GM19372 (cell line): Measurements from ENCODE around the gene ATP2A2.
A peak's percentile ranks its signal among the peaks of the same experiment; 100 is the strongest.

Experiments
- ATAC-seq: cut with Tn5 transposase; IDR thresholded peaks from one replicate; pipeline ENCODE4 v1.9.1; 2021; ENCODE audit warnings: mild to moderate bottlenecking, low read depth, moderate library complexity; ENCODE audit not compliant: unreplicated experiment

The ATP2A2 gene

DNA sequence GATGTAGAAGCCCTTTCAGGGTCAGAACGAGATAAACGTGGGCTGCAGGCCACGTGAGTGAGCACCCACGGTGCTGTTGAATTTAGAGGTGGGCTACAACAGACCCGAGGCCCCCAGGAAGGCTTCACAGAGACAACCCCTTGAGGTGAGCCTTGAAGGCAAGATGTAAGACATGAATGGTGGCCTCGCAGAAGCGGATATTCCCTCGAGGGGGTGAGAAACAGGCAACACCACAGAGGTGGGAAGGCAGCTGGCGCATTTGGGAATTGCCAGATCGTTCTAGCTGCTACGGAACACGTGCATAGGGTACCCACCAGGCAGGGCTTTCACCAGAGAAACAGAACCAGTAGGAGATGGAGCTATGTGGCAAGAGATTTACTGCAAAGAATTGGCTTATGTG lies 22.6 kb upstream of the ATP2A2 start:
- ATAC-seq, result no peak

DNA sequence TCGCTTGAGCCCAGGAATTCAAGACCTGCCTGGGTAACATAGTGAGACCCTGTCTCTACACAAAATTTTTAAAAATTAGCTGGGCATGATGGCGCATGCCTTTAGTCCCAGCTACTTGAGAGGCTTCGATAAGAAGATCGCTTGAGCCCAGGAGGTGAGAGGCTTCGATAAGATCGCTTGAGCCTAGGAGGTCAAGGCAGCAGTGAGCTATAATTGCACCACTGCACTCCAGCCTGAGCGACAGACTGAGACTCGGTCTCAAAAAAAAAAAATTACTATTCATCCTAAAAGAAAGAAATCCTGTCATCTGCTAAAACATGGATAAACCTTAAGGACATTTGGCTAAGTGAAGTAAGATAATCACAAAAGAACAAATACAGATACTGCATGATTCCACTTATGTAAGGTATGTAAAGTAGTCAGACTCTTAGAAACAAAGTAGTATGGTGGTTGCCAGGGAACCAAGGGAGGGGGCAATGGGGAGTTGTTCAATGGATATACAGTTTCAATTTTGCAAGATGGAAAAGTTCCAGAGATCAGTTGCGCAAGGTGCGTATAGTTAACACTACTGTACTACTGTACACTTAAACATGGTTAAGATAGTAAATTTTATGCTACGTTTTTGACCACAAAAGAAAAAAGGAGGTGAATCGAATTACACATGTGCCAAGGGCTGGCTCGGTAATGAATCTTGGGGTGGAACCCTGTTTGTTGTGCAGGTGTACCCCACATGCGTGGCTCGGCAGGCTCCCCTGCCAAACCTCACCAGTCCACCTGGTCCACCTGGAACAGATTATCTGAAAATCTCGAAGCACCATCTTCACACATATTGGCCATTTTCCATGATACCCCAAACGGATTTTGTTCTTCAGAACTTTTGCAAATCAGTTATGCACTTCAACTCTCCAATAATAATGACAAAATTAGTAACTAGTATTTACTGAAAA lies 18.3 kb upstream of the ATP2A2 start:
- no peak for ATAC-seq

DNA sequence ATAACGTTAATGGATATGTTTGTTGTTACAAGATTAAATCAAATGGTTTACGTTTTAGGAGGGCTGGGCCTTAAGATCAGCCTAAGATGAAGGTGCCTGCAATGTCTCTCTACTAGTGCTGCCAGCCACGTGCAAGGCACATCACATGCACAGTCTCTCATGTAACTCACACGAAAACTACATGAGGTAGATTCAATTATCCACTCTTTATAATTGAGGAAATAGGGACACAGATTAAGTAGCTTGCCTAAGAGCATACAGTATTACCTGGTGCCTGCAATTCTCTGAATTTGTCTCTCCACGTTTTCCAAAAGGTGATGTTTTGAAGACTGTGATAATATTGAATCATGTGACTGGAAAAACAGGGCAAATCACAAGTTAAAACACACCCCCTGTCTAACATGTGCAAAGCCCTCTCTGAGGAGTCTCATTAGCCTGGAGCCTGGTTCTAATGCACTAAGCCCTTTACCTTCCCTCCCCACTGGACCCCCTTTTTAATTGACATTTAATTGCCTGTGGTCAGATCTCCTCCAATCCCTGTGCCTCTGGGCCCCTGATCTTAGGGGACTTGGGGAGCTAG lies 14.6 kb upstream of the ATP2A2 start:
- ATAC-seq, result no peak

DNA sequence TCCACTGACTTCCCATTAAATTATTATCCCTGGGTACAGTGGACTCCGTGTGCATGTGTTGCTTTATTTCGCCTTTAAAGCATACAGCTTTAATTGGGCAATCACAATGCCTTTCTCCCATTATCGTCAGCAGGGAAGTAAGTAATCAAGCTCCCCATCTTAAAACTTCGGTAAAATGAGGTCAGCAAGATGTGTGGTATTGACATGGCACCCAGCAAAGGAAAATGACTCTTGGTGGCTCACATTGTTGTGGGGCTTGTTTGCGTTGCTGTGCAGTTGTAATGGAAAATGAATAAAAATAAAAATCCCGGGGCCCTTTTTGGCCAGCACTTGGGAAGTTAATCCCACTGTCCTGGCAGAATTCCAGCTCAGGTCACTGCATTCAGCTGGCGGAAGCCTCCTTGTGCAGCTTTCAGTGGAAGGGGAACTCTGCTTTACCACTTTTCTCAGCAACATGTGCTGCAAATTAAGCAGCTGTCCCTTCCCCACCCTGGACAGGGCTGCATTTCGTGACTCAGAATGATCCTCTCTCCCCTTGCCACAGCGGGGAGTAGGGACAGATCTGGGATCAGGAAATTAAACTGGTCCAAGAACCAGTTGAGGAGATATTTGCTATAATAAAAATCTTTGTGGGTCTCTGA lies 13.9 kb upstream of the ATP2A2 start:
- ATAC-seq, result no peak

DNA sequence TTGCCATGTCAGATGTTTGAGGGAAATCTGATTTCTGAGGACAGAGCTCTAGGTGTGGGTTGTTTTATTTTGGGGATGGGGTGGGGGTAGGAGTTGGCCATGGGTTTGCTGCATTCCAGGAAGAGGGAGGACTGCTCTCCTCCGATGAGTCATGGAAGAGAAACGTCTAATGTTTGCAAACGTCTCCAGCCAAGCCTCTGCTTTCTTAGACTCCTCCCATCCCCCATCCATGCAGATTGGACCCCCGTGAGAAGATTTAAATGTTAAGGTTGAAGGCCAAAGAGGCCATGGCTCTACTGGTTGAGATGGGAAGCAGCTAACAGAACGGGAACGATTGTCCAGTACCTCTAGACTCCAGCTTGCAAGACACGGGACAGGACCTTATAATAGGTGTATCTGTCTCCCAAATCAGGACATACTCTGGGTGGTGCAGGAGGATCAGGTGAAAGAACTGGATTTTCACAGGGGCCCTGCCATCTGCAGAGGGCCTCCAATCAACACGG lies 11.4 kb upstream of the ATP2A2 start:
- no peak for ATAC-seq

DNA sequence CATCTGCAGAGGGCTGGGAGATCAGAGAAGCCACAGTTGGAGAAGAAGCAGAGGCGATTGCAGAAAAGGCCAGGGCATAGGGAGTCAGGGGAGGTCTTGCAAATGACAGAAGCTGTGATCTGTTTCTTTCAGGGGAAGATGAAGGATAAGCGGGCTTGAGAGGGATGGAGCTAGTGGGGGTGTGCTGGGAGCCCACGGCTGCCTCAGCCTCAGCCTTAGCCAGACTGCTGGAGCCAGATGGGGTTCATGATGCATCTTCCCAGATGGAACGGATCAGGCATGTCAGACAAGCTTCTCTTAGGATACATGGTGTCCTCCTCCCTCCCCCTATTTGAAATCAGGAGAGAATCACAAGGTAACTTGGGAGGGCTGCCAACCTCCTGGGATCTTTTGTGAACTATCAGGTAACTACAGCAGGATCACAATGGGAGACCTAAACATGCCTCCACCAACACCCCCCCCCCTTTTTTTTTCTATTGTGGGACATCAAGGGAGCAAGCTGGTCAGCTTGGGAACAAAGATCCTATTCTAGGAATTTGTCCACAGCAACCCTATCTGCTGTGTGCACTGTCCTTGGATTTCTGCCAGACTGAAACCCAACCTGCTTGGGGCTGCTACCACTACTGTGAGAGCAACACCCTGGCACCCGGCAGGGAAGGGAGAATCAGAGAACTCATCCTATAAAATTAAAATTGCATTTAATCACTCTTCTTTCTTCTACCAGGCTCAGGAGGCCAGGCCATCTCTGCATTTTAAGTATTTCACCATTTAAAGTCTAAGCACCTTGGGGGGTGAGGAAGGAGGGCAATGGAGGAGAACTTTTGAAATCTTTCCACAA lies 10.7 kb upstream of the ATP2A2 start:
- no peak for ATAC-seq

DNA sequence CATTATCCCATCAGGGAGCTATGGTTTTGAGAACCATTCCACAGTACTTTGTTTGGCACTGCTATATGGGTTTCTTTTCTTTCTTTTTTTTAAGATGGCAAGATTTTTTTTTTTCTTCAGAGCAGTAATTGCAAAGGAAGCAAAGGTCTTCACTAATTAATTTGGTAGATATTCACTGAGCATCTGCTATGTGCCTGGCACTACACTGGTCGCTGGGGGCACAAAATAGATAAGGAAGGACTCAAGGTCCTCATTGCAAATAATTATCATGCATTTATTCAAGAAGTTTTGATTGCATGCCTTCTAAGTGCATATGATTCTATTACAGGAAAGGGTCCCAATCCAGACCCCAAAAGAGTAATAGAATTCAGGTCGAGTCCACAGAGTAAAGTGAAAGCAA lies 10.0 kb upstream of the ATP2A2 start:
- no peak for ATAC-seq

DNA sequence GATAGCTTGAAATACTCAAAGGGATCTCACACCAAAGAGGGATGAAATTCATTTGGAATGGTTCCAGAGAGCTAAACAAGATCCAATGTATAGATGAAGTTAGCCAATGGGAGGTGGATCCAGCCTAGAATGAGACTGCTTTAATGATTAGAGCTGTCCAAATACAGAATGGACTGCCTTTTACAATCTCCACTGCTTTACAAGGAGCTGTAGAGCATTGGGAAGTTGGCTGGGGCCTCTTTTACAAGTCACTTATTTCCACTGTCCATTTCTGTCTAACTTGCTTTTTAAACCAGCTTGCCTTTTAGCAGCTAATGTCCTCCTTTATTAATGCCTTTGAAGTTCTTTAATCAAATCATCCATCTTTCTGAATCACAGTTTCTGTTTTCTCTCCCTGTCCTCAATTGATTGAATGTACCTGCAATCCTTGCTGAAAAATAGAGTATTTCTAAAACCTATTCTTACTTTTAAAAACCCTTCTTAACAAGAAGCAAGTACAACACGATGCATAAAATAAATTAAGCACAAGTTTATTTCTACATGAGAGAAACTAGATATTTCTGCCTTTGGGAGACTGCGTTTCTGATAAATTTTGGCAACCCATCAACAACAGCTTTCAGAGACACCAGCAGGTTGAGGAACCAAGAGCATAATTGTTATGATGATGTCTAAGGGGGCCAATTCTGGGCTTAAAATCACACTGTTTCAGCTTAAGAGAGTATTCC lies 3.4 kb upstream of the ATP2A2 start:
- ATAC-seq, result no peak

DNA sequence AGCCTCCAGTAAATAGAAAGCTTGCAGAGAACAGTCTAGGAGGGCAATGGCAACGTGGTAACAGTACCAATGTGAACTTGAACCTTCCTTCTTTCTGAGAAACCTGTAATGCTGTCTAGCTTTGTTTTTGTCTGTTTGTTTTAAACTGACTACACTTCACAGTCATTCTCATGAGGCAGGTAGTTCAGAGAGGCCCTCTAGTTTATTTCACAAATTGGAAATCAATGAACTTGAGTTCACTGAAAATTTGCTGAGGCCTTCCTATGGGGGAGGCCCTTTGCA lies 2.9 kb upstream of the ATP2A2 start:
- no peak for ATAC-seq

DNA sequence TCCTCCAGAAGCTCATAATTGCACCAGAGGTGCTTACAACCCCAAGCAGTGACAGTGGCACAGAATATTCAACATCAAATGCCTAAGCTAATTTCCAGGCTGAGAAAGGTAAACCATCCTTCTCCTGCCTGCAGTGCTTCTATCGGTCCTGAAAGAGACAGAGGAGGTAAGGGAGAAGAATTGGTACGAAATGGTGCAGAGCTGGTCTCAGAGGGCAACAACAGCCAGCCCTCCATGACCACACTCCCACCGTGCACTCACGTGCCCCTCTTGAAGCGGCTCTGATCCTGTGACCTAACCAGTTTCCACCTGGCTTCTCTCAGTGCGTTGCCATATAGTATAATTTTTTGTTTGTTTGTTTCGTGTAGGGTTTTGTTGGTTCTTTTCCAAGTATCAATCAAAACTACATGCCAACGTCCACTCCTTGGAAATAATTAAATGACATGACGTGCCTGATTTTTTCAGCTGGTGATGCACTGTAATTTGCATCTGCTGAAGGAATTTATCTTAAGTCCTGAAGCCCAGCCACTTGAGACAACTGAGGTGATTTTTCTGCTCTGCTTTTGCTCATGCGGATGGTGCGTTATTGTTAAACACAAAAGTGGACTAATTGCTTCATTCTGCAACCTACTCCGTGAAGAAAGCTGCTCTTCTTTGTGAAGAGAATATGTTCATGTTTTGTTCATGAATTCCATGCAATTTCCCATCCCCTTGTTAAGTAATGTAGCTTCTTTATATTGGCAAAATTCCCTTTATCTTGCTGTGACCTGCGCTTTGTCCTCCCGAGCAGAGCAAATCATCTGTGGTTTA lies 1.3 kb upstream of the ATP2A2 start:
- ATAC-seq, result no peak

DNA sequence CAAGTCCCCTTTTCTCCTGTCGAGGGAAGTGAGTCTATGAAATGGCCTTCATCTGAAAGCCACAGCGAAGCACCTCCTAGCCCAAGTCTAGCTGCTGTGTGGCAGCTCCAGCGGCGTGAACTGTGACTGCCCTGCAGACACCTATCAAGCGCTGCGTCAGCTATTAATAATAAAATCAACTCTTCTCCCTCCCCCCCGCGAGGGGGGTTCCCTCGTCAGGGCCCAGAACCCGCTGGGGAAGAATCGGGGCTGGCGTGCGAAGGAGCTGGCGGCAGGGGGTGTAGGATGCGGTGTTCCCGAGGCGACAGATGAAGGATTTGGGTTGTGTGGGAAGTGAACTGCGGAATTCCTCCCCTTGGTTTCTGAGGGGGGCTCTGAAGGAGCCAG lies 662 bp upstream of the ATP2A2 start:
- ATAC-seq, result peak; percentile 3

DNA sequence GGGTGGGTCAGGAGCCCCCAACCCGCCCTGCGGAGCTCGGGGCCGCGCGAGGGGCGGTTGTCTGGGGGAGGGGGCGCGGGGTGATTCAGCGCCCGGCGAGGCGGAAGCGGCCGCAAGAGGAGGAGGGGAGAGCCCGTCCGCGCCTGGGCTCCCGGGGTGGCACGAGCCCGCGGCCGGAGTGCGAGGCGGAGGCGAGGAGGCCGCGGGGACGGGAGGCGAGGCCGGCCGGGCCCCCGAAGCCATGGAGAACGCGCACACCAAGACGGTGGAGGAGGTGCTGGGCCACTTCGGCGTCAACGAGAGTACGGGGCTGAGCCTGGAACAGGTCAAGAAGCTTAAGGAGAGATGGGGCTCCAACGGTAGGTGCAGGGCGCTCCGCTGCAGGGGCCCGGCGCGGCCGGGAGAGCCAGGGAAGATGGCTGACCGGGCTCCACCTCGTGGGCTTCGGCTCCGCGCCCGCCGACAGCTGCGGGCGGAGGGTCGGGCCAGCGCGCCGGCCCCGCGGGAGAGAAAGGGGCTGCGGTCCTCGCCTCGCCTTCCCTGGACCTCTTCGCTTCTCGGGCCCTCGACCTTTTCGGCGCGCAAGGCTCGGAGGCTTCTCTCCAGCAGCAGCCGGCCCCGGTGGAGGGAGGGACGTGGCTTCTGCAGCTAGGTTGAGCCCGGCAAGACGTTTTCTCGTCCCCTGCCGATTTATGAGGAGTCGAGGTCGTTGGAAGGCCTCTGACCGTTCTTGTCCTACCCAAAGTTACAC lies 677 bp downstream of the ATP2A2 start:
- peak; percentile 4 for ATAC-seq

DNA sequence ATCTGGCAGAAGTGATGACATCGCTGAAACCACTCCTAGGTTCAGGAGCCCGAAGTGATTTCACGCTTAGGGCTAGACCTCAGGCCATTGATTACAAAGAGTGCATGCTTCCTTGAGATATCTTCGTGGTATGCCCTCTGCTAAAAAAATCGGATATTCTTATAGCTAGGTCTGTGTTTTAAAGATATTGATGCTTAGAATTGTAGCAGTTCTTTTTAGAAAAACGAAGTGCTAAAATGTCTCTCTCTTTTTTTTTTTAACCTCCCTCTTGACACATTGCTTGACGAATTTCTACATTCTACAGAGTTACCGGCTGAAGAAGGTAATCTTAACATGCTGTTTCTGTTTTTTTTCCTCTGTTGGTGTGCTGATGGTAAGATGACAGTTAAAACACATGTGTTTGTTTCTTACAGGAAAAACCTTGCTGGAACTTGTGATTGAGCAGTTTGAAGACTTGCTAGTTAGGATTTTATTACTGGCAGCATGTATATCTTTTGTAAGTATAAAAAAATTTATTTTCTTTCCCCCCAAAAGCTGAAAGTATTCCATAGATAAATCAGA lies 1.3 kb downstream of the ATP2A2 start:
- no peak for ATAC-seq

DNA sequence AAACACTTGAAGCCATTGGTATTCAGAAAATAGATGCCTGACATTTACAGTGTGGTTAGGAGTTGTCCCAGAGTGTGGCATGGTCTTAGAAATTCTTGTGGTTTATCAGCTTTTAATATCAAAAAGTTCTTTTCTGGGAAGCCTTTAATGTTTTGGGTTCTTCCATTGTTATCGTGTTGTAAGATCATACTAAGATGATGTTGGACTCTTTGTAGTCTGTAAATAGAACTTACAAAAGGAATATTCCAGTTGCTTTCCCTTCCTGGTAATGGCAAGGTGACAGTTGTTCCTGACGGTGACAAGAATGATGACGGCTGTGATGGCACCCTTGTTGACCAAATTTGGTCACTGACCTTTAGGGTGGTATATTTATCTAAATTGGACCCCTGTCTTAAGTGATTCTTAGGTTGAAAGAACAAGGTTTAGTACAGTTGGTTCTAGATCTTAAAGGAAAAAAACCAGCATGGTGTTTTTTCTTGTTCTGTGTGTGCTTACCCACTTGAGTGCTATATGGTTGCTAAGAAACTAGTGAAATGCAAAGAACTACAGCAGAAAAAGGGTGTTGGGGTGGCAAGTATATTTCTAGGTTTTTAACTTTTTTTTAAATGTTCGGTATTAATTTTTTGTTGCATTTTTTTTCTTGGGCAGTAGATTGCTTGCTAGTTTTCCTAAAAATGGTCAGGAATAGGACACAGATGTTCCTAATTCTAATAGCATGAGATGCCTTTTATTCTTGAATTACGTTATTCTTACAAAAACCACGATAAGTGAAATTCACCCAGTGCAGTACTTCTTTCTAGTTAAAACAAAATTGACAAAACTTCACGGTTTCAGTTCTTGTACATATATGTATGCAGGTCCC lies 2.1 kb downstream of the ATP2A2 start:
- no peak for ATAC-seq

DNA sequence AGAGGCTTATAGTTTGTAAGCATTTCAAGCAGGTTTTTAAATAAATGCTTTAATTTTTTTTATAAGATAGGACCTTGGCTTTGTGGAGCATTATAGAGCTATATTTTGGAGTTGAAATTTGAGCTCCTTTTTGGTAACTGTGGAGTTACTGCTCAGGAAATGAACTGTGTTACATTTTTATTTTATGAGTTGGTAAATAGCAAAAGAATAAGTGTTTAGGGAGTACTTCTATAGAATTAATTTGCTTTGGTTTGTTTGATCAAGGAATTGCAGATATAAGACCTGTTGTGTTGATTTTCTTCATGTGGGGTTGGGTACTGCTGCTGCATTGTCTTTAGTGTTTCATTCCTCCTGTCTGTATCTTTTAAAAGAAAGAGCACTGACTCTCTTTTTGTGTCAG lies 3.5 kb downstream of the ATP2A2 start:
- no peak for ATAC-seq

DNA sequence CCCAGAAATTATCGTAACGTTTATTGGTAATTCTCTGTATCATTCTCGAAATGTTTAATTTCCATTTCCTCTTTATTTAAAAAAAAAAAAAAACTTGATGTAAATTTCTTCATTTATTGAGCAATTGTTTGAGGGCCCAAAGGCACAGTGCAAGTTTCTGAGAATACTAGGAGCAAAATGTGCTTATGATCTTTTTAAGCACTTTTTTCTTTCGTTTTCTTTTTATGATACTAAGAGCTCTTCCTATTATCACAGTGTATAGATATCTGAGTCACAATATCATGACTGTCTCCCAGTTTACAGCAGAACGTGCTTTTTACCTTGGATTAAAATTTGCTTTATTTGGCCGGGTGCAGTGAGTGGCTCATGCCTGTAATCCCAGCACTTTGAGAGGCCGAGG lies 5.6 kb downstream of the ATP2A2 start:
- ATAC-seq, result no peak

DNA sequence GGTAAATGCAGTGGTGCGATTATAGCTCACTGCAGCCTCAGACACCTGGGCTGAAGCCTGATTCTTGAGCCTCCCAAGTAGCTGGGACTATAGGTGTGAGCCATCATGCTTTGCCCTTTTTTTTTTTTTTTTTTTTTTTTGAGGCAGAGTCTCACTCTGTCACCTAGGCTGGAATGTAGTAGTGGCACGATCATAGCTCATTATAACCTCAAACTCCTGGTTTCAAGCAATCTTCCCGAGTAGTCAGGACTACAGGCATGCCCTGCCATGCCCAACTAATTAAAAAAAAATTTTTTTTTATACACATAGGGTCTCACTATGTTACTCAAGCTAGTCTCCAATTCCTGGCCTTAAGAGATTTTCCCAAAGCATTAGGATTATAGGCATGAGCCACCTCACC lies 6.9 kb downstream of the ATP2A2 start:
- ATAC-seq, result no peak
